Keratinocyte (primary cell): ENCODE data around the gene PRKN. TPM values are rescaled to one million over a fixed set of nuclear protein-coding genes. Genes with fewer than 3 reads are reported as not detected.

Experiments used
- DNase-seq: peaks from one replicate; pipeline ENCODE4 v3.0.0-alpha.2; 2011; ENCODE audit warnings: low read depth, missing footprints, low spot score
- FAIRE-seq: peaks from 2 replicates; lab custom pipeline; 2011; peaks lifted over from hg19 to GRCh38; lab: Jason Lieb, UNC
- H2AFZ ChIP-seq: 2 replicates; pipeline ENCODE4 v1.6.0; 2012; ENCODE audit warnings: low read length, control low read depth, inconsistent platforms; ENCODE audit not compliant: control insufficient read depth
- H3K27ac ChIP-seq: 2 replicates; pipeline ENCODE4 v1.5.1; 2011; ENCODE audit warnings: low read length; ENCODE audit not compliant: control insufficient read depth, insufficient read depth
- H3K27me3 ChIP-seq: 3 replicates; pipeline ENCODE4 v1.6.0; 2011; ENCODE audit warnings: low read length; ENCODE audit not compliant: control insufficient read depth, insufficient read depth; ENCODE audit errors: extremely low read depth
- H3K36me3 ChIP-seq, 2 experiments: 2 replicates in 1 of 2; 3 replicates in 1 of 2; pipeline ENCODE4 v1.5.1; 2011; ENCODE audit warnings: low read length in 2 of 2, mild to moderate bottlenecking in 1 of 2; ENCODE audit not compliant: control insufficient read depth in 2 of 2, insufficient read depth in 2 of 2; ENCODE audit errors: extremely low read depth in 1 of 2
- H3K4me1 ChIP-seq: 3 replicates; pipeline ENCODE4 v1.5.1; 2011; ENCODE audit warnings: low read length; ENCODE audit not compliant: control insufficient read depth, insufficient read depth; ENCODE audit errors: extremely low read depth
- H3K4me2 ChIP-seq: 3 replicates; pipeline ENCODE4 v1.6.0; 2011; ENCODE audit warnings: low read depth, low read length; ENCODE audit not compliant: control insufficient read depth, insufficient read depth; ENCODE audit errors: extremely low read depth
- H3K4me3 ChIP-seq, 3 experiments: fragments of 200-600 bp in 1 of 3; sonication (generic) in 1 of 3; 2 replicates in 2 of 3; 3 replicates in 1 of 3; pipeline ENCODE4 v1.5.1; 2011 to 2016; ENCODE audit warnings: low read length in 3 of 3, mild to moderate bottlenecking in 3 of 3, control low read depth in 2 of 3, inconsistent platforms in 1 of 3, low read depth in 1 of 3, mixed read lengths in 1 of 3, mixed run types in 1 of 3, moderate library complexity in 1 of 3; ENCODE audit not compliant: control insufficient read depth in 2 of 3, insufficient read depth in 2 of 3; ENCODE audit errors: extremely low read depth in 1 of 3
- H3K79me2 ChIP-seq: 2 replicates; pipeline ENCODE4 v1.6.0; 2012; ENCODE audit warnings: low read length; ENCODE audit not compliant: control insufficient read depth, insufficient read depth
- H3K9ac ChIP-seq: 3 replicates; pipeline ENCODE4 v1.6.0; 2011; ENCODE audit warnings: low read length; ENCODE audit not compliant: control insufficient read depth, insufficient read depth; ENCODE audit errors: extremely low read depth
- H3K9me1 ChIP-seq: 3 replicates; pipeline ENCODE4 v1.6.0; 2011; ENCODE audit warnings: low read length; ENCODE audit not compliant: control insufficient read depth, insufficient read depth; ENCODE audit errors: extremely low read depth
- H3K9me3 ChIP-seq: 2 replicates; pipeline ENCODE4 v1.5.1; 2012; ENCODE audit warnings: low read depth, low read length; ENCODE audit not compliant: control insufficient read depth
- H4K20me1 ChIP-seq: 3 replicates; pipeline ENCODE4 v1.6.0; 2011; ENCODE audit warnings: low read length; ENCODE audit not compliant: control insufficient read depth, insufficient read depth; ENCODE audit errors: extremely low read depth
- CTCF ChIP-seq, 3 experiments: IDR thresholded peaks in 1 of 3; conservative IDR thresholded peaks in 1 of 3; optimal IDR thresholded peaks in 1 of 3; 2 replicates in 2 of 3; 3 replicates in 1 of 3; pipeline versions ENCODE3 to v1.5.1; 2011; ENCODE audit warnings: low read length in 3 of 3, mild to moderate bottlenecking in 3 of 3, moderate library complexity in 2 of 3, control low read depth in 1 of 3, inconsistent platforms in 1 of 3; ENCODE audit not compliant: insufficient read depth in 2 of 3; ENCODE audit errors: extremely low read depth in 1 of 3
- EZH2 ChIP-seq: IDR thresholded peaks from one replicate; pipeline ENCODE4 v1.6.1; 2012; ENCODE audit warnings: inconsistent platforms, mild to moderate bottlenecking, low read length, moderate library complexity
- dilution Hi-C: fragments of 300-500 bp; cut with MboI; formaldehyde crosslinking; loops from one replicate; pipeline ENCODE4 v1.7.0; 2020; ENCODE audit warnings: low sequenced_read_pairs; ENCODE audit not compliant: extremely low pct_ligation_motif_present
- polyA plus RNA-seq, 5 experiments: library from polyadenylated mRNA; depleted of rRNA in 3 of 5; stranded (reverse) in 3 of 5; stranded (forward) in 1 of 5; unstranded in 1 of 5; fragments of >200 nt; gene quantifications; 1 replicate in 1 of 5; 2 replicates in 3 of 5; 3 replicates in 1 of 5; pipeline versions ENCODE4 v1.2.1 to v1.2.3, GENCODE V29; 2011 to 2012; ENCODE audit warnings: missing spikeins in 2 of 5, low read depth in 1 of 5, low replicate concordance in 1 of 5

The PRKN gene
- polyA plus RNA-seq, 1 donor (not counting 4 experiments of a cell fraction or from before 2014, with no cell fraction given): 0.67 TPM

DNA sequence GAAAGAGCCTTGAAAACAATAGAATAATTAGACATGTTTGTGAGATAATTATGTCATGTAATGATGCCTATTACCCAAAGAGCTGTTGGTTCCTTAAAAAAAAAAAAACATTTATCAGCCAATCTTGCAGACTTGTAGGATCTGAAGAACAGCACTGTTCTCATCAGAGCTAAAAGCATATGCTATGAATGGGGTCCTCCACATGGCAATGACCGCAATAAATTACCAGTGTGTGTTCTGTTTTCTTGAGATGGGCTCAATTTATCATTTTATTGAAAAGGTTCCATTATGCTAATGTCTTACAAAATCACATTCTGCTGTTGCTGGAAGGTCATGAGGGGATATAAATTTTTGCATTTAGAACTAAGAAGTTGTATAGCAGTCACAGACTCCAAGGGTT lies 484.7 kb downstream of the PRKN start:
- Histone ChIP-seq H3K27ac (no peak overlapping the region), H2AFZ (no peak overlapping the region), H3K27me3 (no peaks in the 10 kb centered on the region), H3K4me1 (no peaks in the 10 kb centered on the region), H4K20me1 (no peaks in the 10 kb centered on the region), H3K9me3 (no peaks in the 10 kb centered on the region), H3K9ac (no peak overlapping the region), H3K36me3 (no peaks in the 10 kb centered on the region), H3K9me1 (no peaks in the 10 kb centered on the region), H3K4me3 (no peak overlapping the region), H3K4me2 (no peak overlapping the region), H3K79me2 (no peaks in the 10 kb centered on the region)
- DNase-seq: no peak
- dilution Hi-C loops: no loop called here
- TF ChIP-seq CTCF (optimal IDR thresholded peaks at IDR 0.05 in 1 of 3, IDR thresholded peaks at IDR 0.05 in 1 of 3, conservative IDR thresholded peaks at IDR 0.05 in 1 of 3; ENCODE audit: extremely low read depth in 1 of 3, insufficient read depth in 2 of 3, low read length in 3 of 3) (no peak), EZH2 (no peak)
- FAIRE-seq: no peak

DNA sequence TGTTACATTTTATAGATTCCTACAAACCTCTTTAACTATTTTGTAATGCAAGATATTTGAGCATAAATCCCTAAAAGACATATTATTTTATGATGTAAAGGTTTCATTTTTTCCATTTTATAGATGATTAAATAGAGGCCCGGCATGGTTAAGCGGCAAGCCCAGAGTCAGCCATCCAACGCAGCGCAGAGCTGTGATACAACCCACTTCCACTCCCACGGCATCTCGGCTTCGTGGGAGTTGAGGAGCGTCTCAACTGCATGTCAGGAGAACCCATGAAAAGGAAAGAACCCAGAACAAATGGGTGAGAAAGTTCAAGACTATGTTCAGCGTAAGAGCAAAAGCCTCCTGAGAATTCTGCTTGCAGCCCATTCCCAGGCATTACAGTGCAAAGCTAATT lies 488.2 kb downstream of the PRKN start:
- no peaks in the 10 kb centered on the region for H3K36me3 ChIP-seq
- H3K9me1 ChIP-seq: no peaks in the 10 kb centered on the region
- H3K4me2 ChIP-seq: no peak overlapping the region
- no peak overlapping the region for H2AFZ ChIP-seq
- no peaks in the 10 kb centered on the region for H3K27me3 ChIP-seq
- no peak overlapping the region for H3K4me3 ChIP-seq
- no peaks in the 10 kb centered on the region for H3K79me2 ChIP-seq
- TF ChIP-seq EZH2 (no peak), CTCF (optimal IDR thresholded peaks at IDR 0.05 in 1 of 3, IDR thresholded peaks at IDR 0.05 in 1 of 3, conservative IDR thresholded peaks at IDR 0.05 in 1 of 3; ENCODE audit: extremely low read depth in 1 of 3, insufficient read depth in 2 of 3, low read length in 3 of 3) (no peak)
- FAIRE-seq (no peak), DNase-seq (no peak)
- no peaks in the 10 kb centered on the region for H3K4me1 ChIP-seq
- no peaks in the 10 kb centered on the region for H3K9me3 ChIP-seq
- H4K20me1 ChIP-seq: no peaks in the 10 kb centered on the region
- no peak overlapping the region for H3K27ac ChIP-seq
- H3K9ac ChIP-seq: no peak overlapping the region
- dilution Hi-C loops: no loop called here
